HG02610 (cell line): ENCODE results near the gene ADIRF.
A peak's percentile ranks its signal among the peaks of the same experiment; 100 is the strongest.

Source experiments
- ATAC-seq: cut with Tn5 transposase; IDR thresholded peaks from one replicate; pipeline ENCODE4 v1.9.1; 2021; ENCODE audit warnings: mild to moderate bottlenecking, moderate library complexity; ENCODE audit not compliant: unreplicated experiment

ADIRF gene

GRCh38 chr10:86960003-86960862 is 8.0 kb upstream of the ADIRF start:
- peak; percentile 49 for ATAC-seq

- ATAC-seq, result no peak
Observed at GRCh38 chr10:86960863-86961434, 7.3 kb upstream of the ADIRF start.

- ATAC-seq, result no peak
Observed at GRCh38 chr10:86961481-86962091, 6.7 kb upstream of the ADIRF start.

- ATAC-seq, result no peak
Observed at GRCh38 chr10:86962136-86962980, 5.9 kb upstream of the ADIRF start.

DNA sequence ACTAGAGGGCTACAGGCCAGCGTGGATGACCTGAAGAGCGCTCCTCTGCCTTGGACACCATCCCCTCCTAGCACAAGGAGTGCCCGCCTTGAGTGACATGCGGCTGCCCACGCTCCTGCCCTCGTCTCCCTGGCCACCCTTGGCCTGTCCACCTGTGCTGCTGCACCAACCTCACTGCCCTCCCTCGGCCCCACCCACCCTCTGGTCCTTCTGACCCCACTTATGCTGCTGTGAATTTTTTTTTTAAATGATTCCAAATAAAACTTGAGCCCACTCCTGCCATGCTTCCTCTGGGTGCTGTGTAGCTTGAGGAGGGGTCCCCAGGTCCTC is 5.3 kb upstream of the ADIRF start:
- ATAC-seq, result no peak

- ATAC-seq, result no peak
Observed at GRCh38 chr10:86963341-86963919, 4.9 kb upstream of the ADIRF start.

DNA sequence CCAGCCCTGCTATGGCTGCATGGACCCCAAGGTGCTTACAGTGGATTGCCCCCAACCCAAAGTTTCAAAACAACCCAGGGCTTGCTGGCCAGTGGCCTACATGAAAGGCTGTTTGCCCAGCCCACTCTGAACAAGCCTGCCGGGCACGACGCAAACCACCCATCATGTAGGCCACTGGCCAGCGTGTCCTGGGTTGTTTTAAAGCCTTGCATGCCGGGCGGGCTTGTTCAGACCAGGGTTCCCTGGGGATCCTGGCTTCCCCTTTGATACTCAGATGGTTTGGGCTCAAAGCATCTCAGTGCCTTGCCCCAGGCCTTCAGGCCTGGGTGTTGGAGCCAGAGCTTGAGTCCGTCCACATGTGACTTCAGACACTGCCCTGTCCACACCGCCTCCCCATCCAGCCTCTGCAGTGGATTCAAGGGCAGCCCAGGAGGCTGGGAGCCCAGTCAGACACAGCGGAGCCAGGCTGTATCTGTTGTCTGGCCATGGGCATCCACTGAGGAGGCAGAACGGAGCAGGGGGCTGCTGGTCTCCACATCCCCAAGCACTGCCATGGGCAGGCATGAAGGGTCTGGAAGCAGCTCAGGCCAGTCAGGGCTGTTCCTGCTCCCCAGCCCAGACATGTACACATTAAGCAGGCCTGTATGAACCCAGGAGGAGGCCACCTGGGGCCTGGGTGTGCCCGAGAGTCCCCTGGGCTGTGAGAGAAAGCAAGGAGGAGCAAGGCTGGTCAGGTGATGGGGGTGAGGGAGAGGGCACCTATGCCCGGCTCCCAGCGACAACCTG is 4.0 kb upstream of the ADIRF start:
- no peak for ATAC-seq

DNA sequence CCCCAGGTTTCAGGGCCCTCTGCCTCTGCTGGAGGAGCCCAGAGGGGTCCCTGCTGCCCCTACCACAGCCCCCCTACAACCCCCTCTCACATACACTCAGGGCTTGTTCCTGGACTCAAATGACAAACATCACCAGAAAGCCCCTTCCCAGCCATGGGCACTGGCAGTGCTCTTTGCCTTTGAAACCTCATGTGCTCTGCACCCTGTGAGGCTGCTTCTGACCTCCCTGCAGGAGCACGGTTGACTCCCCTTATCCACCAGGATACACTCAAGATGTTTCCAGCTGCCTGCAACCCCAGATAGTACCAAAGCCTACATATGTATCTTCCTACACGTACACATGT is 3.5 kb upstream of the ADIRF start:
- no peak for ATAC-seq

GRCh38 chr10:86965986-86966654 is 2.2 kb upstream of the ADIRF start:
- no peak for ATAC-seq

DNA sequence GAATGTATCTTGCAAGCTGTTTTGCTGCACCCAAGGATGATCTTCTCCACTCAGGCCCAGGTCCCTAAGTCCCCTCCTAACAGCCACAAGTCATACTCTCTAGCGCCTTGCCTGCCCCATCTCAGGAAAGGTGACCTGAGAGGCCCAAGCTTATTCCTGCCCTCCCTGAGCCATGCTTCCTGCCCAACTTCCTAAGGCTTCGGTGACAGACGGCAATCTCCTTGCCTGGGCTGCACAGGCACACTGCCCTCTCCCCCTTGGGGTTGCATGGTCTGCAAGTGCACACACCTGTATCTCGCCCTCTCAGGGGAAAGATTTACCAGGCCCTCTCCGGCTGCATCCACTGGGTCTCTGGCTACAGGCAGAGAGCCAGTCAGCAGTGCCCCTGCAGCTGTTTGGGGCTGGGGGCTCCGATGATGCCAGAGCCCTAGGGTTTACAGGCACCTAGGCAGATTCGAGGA is 771 bp upstream of the ADIRF start:
- no peak for ATAC-seq

- no peak for ATAC-seq
Observed at GRCh38 chr10:86968994-86969355, 693 bp downstream of the ADIRF start.

GRCh38 chr10:86969421-86970041 is 1.2 kb downstream of the ADIRF start:
- no peak for ATAC-seq

GRCh38 chr10:86970162-86970981 is 2.1 kb downstream of the ADIRF start:
- no peak for ATAC-seq

- ATAC-seq, result no peak
Observed at GRCh38 chr10:86970982-86971231, 2.6 kb downstream of the ADIRF start.

- ATAC-seq, result peak; percentile 83
Observed at GRCh38 chr10:86971232-86971991, 3.1 kb downstream of the ADIRF start.

- ATAC-seq, result no peak
Observed at GRCh38 chr10:86972613-86973380, 4.5 kb downstream of the ADIRF start.

DNA sequence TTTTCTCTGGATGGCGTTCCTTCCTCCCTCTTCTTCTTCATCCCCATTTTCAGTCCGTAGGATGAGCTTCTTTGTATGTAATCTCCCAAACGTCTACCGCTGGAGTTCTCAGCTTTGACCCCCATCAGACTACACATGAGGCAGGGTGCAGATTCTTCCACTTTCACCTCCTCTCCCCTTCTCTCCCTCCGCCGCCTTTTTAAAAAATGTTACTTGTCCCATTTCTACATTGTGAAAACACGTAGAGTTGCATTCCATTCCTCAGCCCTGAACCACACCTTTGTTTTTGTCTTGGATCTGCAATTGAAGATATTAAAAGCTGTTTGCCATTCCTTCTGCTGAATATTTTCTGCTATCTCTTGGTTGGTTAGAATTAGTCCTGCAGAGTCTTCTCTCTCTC is 6.2 kb downstream of the ADIRF start:
- no peak for ATAC-seq
